ENCODE results near the gene PTPRU.

DNA sequence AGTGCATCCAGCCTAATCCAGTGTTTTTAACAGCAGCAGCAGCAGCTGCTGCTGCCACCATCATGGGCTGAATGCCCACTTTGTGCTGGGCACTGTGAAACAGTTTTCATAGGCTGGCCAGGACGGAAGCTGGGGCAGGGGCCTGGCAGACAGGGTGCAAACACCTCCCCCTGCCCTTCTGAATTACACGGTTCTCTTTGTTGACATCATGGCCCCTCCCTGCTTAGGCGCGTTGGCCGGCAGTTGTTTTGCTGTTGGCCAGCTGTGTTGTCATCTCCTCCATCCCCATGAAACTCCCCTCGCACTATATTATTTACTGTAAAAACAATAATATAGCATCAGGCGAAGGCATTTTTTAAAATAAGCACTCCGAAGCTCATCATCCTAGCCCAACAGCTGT is 33.1 kb downstream of the PTPRU start:
- TF ChIP-seq, protein P1, sequence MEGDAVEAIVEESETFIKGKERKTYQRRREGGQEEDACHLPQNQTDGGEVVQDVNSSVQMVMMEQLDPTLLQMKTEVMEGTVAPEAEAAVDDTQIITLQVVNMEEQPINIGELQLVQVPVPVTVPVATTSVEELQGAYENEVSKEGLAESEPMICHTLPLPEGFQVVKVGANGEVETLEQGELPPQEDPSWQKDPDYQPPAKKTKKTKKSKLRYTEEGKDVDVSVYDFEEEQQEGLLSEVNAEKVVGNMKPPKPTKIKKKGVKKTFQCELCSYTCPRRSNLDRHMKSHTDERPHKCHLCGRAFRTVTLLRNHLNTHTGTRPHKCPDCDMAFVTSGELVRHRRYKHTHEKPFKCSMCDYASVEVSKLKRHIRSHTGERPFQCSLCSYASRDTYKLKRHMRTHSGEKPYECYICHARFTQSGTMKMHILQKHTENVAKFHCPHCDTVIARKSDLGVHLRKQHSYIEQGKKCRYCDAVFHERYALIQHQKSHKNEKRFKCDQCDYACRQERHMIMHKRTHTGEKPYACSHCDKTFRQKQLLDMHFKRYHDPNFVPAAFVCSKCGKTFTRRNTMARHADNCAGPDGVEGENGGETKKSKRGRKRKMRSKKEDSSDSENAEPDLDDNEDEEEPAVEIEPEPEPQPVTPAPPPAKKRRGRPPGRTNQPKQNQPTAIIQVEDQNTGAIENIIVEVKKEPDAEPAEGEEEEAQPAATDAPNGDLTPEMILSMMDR (IDR thresholded peaks at IDR 0.05) = no peak
- TF ChIP-seq JUNB (IDR thresholded peaks at IDR 0.05) = no peak
